HG02798 (cell line): ENCODE results near the gene UBE3B.

ENCODE experiments used
- ATAC-seq: cut with Tn5 transposase; IDR thresholded peaks from one replicate; pipeline ENCODE4 v1.9.1; 2021; ENCODE audit warnings: mild to moderate bottlenecking; ENCODE audit not compliant: unreplicated experiment, poor library complexity

Gene UBE3B

GRCh38 chr12:109493938-109494337 lies 16.5 kb downstream of the UBE3B start:
- no peak for ATAC-seq

- no peak for ATAC-seq
Measured at GRCh38 chr12:109494348-109494881, 17.0 kb downstream of the UBE3B start.

- ATAC-seq, result no peak
Measured at GRCh38 chr12:109495012-109495411, 17.6 kb downstream of the UBE3B start.

- ATAC-seq, result no peak
Measured at GRCh38 chr12:109496306-109496705, 18.9 kb downstream of the UBE3B start.

GRCh38 chr12:109497675-109498074 lies 20.2 kb downstream of the UBE3B start:
- no peak for ATAC-seq

- no peak for ATAC-seq
Measured at GRCh38 chr12:109500406-109501185, 23.2 kb downstream of the UBE3B start.

GRCh38 chr12:109501299-109501698 lies 23.9 kb downstream of the UBE3B start:
- ATAC-seq, result no peak

GRCh38 chr12:109502332-109502731 lies 24.9 kb downstream of the UBE3B start:
- ATAC-seq, result no peak

- ATAC-seq, result no peak
Measured at GRCh38 chr12:109503611-109504010, 26.2 kb downstream of the UBE3B start.

GRCh38 chr12:109504068-109504467 lies 26.6 kb downstream of the UBE3B start:
- no peak for ATAC-seq

GRCh38 chr12:109510196-109510595 lies 32.8 kb downstream of the UBE3B start:
- no peak for ATAC-seq

GRCh38 chr12:109512608-109513007 lies 35.2 kb downstream of the UBE3B start:
- ATAC-seq, result no peak

- no peak for ATAC-seq
Measured at GRCh38 chr12:109513051-109513450, 35.6 kb downstream of the UBE3B start.

GRCh38 chr12:109513977-109514376 lies 36.5 kb downstream of the UBE3B start:
- ATAC-seq, result no peak

GRCh38 chr12:109517619-109518018 lies 40.2 kb downstream of the UBE3B start:
- ATAC-seq, result no peak

GRCh38 chr12:109518820-109519665 lies 41.6 kb downstream of the UBE3B start:
- ATAC-seq, result no peak

GRCh38 chr12:109519787-109520186 lies 42.4 kb downstream of the UBE3B start:
- no peak for ATAC-seq

GRCh38 chr12:109521831-109522230 lies 44.4 kb downstream of the UBE3B start:
- ATAC-seq, result no peak

GRCh38 chr12:109523071-109523470 lies 45.6 kb downstream of the UBE3B start:
- ATAC-seq, result no peak

- ATAC-seq, result no peak
Measured at GRCh38 chr12:109523504-109523903, 46.1 kb downstream of the UBE3B start.
